Tibial nerve (tissue), 4 donors: ENCODE results near the gene CDCA3. TPM values are rescaled to one million over a fixed set of nuclear protein-coding genes. Genes with fewer than 3 reads are reported as not detected.

Source experiments
- DNase-seq, 2 donors: peaks; one replicate each; pipeline ENCODE4 v3.0.0-alpha.2; 2019; ENCODE audit warnings: low spot score in 2 of 2
- H3K27ac ChIP-seq, 4 donors: fragments of 200-600 bp; sonication (generic) in 3 of 4; one replicate each; pipeline ENCODE4 v1.5.1; 2017 to 2019; ENCODE audit warnings: mild to moderate bottlenecking in 1 of 4
- H3K27me3 ChIP-seq, 2 donors: fragments of 200-600 bp; sonication (generic) in 1 of 2; one replicate each; pipeline versions ENCODE4 v1.5.1 to v1.6.0; 2017 to 2019
- H3K36me3 ChIP-seq, 3 donors: fragments of 200-600 bp; sonication (generic); one replicate each; pipeline ENCODE4 v1.5.1; 2018 to 2019
- H3K4me1 ChIP-seq, 4 donors: fragments of 200-600 bp; sonication (generic) in 3 of 4; one replicate each; pipeline ENCODE4 v1.5.1; 2017 to 2019
- H3K4me3 ChIP-seq, 4 donors: fragments of 200-600 bp; sonication (generic) in 3 of 4; one replicate each; pipeline ENCODE4 v1.5.1; 2017 to 2019; ENCODE audit warnings: mild to moderate bottlenecking in 1 of 4, moderate library complexity in 1 of 4
- H3K9me3 ChIP-seq, 4 donors: fragments of 200-600 bp; sonication (generic) in 3 of 4; one replicate each; pipeline ENCODE4 v1.5.1; 2017 to 2019
- CTCF ChIP-seq, 5 experiments: fragments of 200-600 bp in 3 of 5; fragments of 450-650 bp in 2 of 5; sonication (generic) in 3 of 5; IDR thresholded peaks; one replicate each; pipeline ENCODE4 v1.5.1; 2016 to 2019; ENCODE audit warnings: antibody characterized with exemption in 5 of 5, mild to moderate bottlenecking in 3 of 5, moderate library complexity in 2 of 5
- EP300 ChIP-seq, 2 donors: sonication (generic); formaldehyde crosslinking; IDR thresholded peaks; one replicate each; pipeline ENCODE4 v1.6.1; 2017; ENCODE audit warnings: antibody characterized with exemption in 2 of 2, mild to moderate bottlenecking in 1 of 2
- POLR2A ChIP-seq, 2 donors: fragments of 450-650 bp; IDR thresholded peaks; one replicate each; pipeline ENCODE4 v1.6.1; 2017; ENCODE audit warnings: antibody characterized with exemption in 2 of 2, mild to moderate bottlenecking in 2 of 2, moderate library complexity in 2 of 2
- WGBS, 2 donors: methylation state at CpG; one replicate each; pipeline ENCODE4 v1.1.5; 2018; 5-methylcytosine and 5-hydroxymethylcytosine counted together
- total RNA-seq, 4 donors: library from RNA; depleted of rRNA; stranded (reverse); fragments of >200 nt; gene quantifications; one replicate each; pipeline ENCODE4 v1.1.0, GENCODE V29; 2016

The CDCA3 gene
- total RNA-seq, 4 donors from 2014 or later, result 0.21 to 19.4 (median 3.6) TPM

GRCh38 chr12:6824085-6824775 lies 26.9 kb downstream of the CDCA3 start:
- WGBS, 2 donors, result 74 to 86% methylated on average over 31 of the region's 37 CpGs
- H3K9me3 ChIP-seq, result no peaks in the 10 kb centered on the region
- no peak for TF ChIP-seq EP300 (IDR thresholded peaks at IDR 0.05)
- no peak for TF ChIP-seq CTCF (IDR thresholded peaks at IDR 0.05)
- no peak for TF ChIP-seq POLR2A (IDR thresholded peaks at IDR 0.05)
- no peaks in the 10 kb centered on the region for H3K36me3 ChIP-seq
- H3K4me3 ChIP-seq, result no peak overlapping the region
- H3K27me3 ChIP-seq, result peaks cover 0 to 34% of the 10 kb centered on the region in 2 donors
- DNase-seq, result no peak
- no peak overlapping the region for H3K27ac ChIP-seq
- peaks cover 0 to 54% (median 14%) of the 10 kb centered on the region in 4 donors for H3K4me1 ChIP-seq

DNA sequence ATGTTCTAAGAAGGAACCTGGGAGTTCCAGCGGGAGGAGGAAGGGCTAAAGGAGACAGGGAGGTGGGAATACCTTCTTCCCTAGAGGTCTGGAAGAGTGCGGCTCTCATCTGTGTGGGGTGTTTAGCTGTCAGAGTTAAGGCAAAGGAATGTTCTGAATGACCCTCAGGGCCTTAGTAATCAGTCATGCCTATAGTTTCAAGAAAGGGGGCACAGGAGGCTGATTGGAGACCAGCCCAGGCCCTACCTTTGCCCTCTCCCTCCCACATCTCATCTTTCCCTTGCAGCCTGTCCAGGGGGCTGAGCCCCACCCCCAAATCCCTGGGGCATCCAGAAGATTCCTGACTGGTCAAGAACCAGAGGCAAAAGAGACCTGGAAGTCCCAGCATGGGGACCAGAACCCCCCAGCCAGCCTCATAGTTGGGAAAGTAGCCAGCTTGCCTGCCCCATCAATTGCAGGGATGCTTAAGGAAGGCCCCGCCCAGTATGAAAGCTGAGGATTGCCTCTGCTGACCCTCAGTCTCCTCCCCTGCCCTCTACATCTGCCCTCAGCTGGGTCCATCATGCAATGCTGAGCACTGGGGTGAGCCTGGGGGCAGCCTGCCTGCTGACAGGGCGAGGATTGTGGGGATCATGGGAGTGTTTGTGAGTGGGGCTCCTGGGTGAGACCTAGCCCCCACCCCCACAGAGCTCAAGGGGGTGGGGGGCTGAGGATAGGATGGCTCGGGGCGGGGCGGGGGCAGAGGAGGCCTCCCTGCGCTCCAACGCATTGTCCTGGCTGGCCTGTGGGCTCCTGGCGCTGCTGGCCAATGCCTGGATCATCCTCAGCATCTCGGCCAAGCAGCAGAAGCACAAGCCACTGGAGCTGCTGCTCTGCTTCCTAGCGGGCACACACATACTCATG lies 27.7 kb downstream of the CDCA3 start:
- Histone ChIP-seq H3K4me3 (no peak overlapping the region), H3K4me1 (peaks cover 0 to 49% (median 14%) of the 10 kb centered on the region in 4 donors), H3K27ac (no peak overlapping the region), H3K9me3 (no peaks in the 10 kb centered on the region), H3K27me3 (peaks cover 0 to 34% of the 10 kb centered on the region in 2 donors), H3K36me3 (no peaks in the 10 kb centered on the region)
- WGBS, 2 donors, result 64 to 77% methylated on average over 8 to 11 of the region's 12 CpGs
- TF ChIP-seq CTCF (IDR thresholded peaks at IDR 0.05), result no peak
- TF ChIP-seq EP300 (IDR thresholded peaks at IDR 0.05), result no peak
- DNase-seq, result no peak

GRCh38 chr12:6822426-6823135 lies 28.5 kb downstream of the CDCA3 start:
- no peak overlapping the region for H3K4me3 ChIP-seq
- H3K36me3 ChIP-seq, result no peaks in the 10 kb centered on the region
- WGBS, 2 donors, result 58 to 61% methylated on average over 7 of the region's 7 CpGs
- H3K9me3 ChIP-seq, result no peaks in the 10 kb centered on the region
- TF ChIP-seq CTCF (IDR thresholded peaks at IDR 0.05), result no peak
- no peak for TF ChIP-seq POLR2A (IDR thresholded peaks at IDR 0.05)
- no peak for TF ChIP-seq EP300 (IDR thresholded peaks at IDR 0.05)
- H3K27ac ChIP-seq, result no peak overlapping the region
- peaks cover 0 to 43% (median 14%) of the 10 kb centered on the region in 4 donors for H3K4me1 ChIP-seq
- H3K27me3 ChIP-seq, result peaks cover 0 to 34% of the 10 kb centered on the region in 2 donors
- no peak for DNase-seq

DNA sequence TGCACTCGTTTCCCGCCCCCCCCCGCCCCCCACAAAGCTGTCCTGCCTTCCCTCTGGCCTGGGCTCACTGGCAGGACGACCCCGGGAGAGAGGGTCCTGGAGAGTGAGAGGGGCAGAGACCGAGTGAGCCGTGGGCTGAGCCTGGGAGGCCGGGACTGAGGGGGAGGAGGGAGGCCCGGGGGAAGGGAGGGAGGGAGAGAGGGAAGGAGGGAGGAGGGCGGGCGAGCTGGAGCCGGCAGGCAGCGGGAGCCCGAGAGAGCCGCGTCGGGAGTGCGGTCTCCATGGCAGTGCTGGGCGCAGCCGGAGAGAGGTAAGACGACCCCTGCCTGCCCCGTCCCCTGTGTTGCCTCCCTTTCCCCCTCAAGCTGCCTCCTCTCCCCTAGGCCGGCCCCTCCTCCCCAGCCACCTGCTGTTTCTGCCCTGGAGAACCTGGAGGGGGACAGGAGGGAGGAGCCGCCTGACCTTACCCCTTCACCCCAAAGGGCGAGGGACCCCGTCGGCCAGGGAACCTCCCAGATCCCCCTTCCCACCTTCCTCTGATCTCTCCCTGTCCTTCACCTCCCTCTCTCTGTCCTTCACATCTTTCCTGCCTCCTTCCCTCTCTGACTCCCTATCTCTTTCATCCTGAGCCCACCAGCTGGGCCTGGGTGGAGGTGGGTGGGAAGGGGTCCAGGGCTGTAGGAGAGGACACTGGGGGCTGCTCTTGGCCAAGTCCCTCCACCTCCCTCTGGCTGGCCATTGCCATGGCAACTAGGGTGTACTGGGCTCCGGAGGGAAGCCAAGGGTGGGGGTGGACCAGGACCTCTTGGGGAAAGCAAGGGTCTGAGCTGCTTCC lies 29.3 kb downstream of the CDCA3 start, which contains the start of gene GPR162:
Gene GPR162, plus strand, starts transcription at position 231 of the 835 bp plus-strand sequence. CDS start 2,078 bp downstream, outside the sequence.
- Histone ChIP-seq H3K27ac (peak within 1 kb of the TSS in 2 of 4 donors; percentile 36 to 53), H3K9me3 (no peaks in the 10 kb centered on the region), H3K36me3 (no peaks in the 10 kb centered on the region), H3K4me1 (peaks cover 0 to 35% (median 12%) of the 10 kb centered on the region in 4 donors), H3K27me3 (peaks cover 0 to 34% of the 10 kb centered on the region in 2 donors), H3K4me3 (peak within 1 kb of the TSS; percentile 17 to 50 (median 30))
- no peak for TF ChIP-seq EP300 (IDR thresholded peaks at IDR 0.05)
- TF ChIP-seq CTCF (IDR thresholded peaks at IDR 0.05), result no peak
- no peak for TF ChIP-seq POLR2A (IDR thresholded peaks at IDR 0.05)
- 1 to 3% methylated on average over 24 to 27 of the region's 28 CpGs for WGBS, 2 donors
- no peak for DNase-seq
